Measurements from ENCODE around the gene SRXN1.

The SRXN1 gene

GRCh38 chr20:671252-672030 is 18.4 kb upstream of the SRXN1 start:
- TF ChIP-seq Cebpa-rat (IDR thresholded peaks at IDR 0.05) = no peak
- Histone ChIP-seq H3K9ac (peak overlapping the region in 2 of 11 experiments; percentile 4 to 11; a peak in 1 of 22 replicates), H3K27ac (no peak overlapping the region), H3K36me3 (no peaks in the 10 kb centered on the region), H3K4me1 (peaks cover 65 to 98% (median 86%) of the 10 kb centered on the region in 10 experiments), H4K20me1 (peaks cover 0 to 54% (median 29%) of the 10 kb centered on the region in 11 experiments; a peak in 16 of 22 replicates), H3K9me3 (replicated peaks in 1 of 11) (no peaks in the 10 kb centered on the region), H3K4me3 (no peak overlapping the region; a peak in 1 of 20 replicates), H3K4me2 (peak overlapping the region; percentile 72 to 91 (median 83)), H3K27me3 (peaks cover 32 to 44% (median 38%) of the 10 kb centered on the region in 11 experiments)

GRCh38 chr20:669573-669972 is 16.6 kb upstream of the SRXN1 start:
- H3K27me3 ChIP-seq = peaks cover 25 to 37% (median 32%) of the 10 kb centered on the region in 11 experiments
- peaks cover 0 to 36% (median 15%) of the 10 kb centered on the region in 11 experiments; a peak in 12 of 22 replicates for H4K20me1 ChIP-seq
- no peak overlapping the region; a peak in 2 of 20 replicates for H3K4me3 ChIP-seq
- H3K9ac ChIP-seq = peak overlapping the region in 6 of 11 experiments; percentile 15 to 53 (median 40); a peak in 7 of 22 replicates
- H3K4me1 ChIP-seq = peaks cover 47 to 93% (median 80%) of the 10 kb centered on the region in 10 experiments
- peak overlapping the region; percentile 72 to 91 (median 83) for H3K4me2 ChIP-seq
- H3K9me3 ChIP-seq (replicated peaks in 1 of 11) = no peaks in the 10 kb centered on the region
- no peaks in the 10 kb centered on the region for H3K36me3 ChIP-seq
- H3K27ac ChIP-seq = peak overlapping the region in 4 of 11 experiments; percentile 25 to 44 (median 33); a peak in 6 of 22 replicates
- no peak for TF ChIP-seq Cebpa-rat (IDR thresholded peaks at IDR 0.05)

- no peak overlapping the region for H3K9ac ChIP-seq
- H3K4me3 ChIP-seq = no peak overlapping the region
- peak overlapping the region in 10 of 11 experiments; percentile 43 to 73 (median 63); a peak in 21 of 22 replicates for H3K4me2 ChIP-seq
- no peak for TF ChIP-seq Cebpa-rat (IDR thresholded peaks at IDR 0.05)
- H3K9me3 ChIP-seq (replicated peaks in 1 of 11) = no peaks in the 10 kb centered on the region
- H3K4me1 ChIP-seq = peaks cover 45 to 84% (median 75%) of the 10 kb centered on the region in 10 experiments
- H4K20me1 ChIP-seq = peaks cover 0 to 26% (median 8%) of the 10 kb centered on the region in 11 experiments; a peak in 9 of 22 replicates
- H3K36me3 ChIP-seq = no peaks in the 10 kb centered on the region
- peaks cover 23 to 36% (median 31%) of the 10 kb centered on the region in 11 experiments for H3K27me3 ChIP-seq
- no peak overlapping the region for H3K27ac ChIP-seq
Observed at GRCh38 chr20:668638-669037, 15.6 kb upstream of the SRXN1 start.

GRCh38 chr20:668050-668449 is 15.1 kb upstream of the SRXN1 start:
- Histone ChIP-seq H3K4me3 (no peak overlapping the region), H3K4me1 (peaks cover 50 to 83% (median 76%) of the 10 kb centered on the region in 10 experiments), H3K27me3 (peaks cover 23 to 36% (median 31%) of the 10 kb centered on the region in 11 experiments), H3K4me2 (peak overlapping the region in 10 of 11 experiments; percentile 43 to 73 (median 63); a peak in 13 of 22 replicates), H3K27ac (no peak overlapping the region), H3K36me3 (no peaks in the 10 kb centered on the region), H4K20me1 (peaks cover 0 to 21% (median 7%) of the 10 kb centered on the region in 11 experiments; a peak in 5 of 22 replicates), H3K9me3 (replicated peaks in 1 of 11) (no peaks in the 10 kb centered on the region), H3K9ac (no peak overlapping the region)
- no peak for TF ChIP-seq Cebpa-rat (IDR thresholded peaks at IDR 0.05)

GRCh38 chr20:667351-668034 is 14.5 kb upstream of the SRXN1 start:
- peaks cover 25 to 37% (median 31%) of the 10 kb centered on the region in 11 experiments for H3K27me3 ChIP-seq
- H3K9me3 ChIP-seq (replicated peaks in 1 of 11) = no peaks in the 10 kb centered on the region
- H3K27ac ChIP-seq = no peak overlapping the region
- peaks cover 0 to 21% (median 7%) of the 10 kb centered on the region in 11 experiments; a peak in 5 of 22 replicates for H4K20me1 ChIP-seq
- peaks cover 51 to 85% (median 77%) of the 10 kb centered on the region in 10 experiments for H3K4me1 ChIP-seq
- H3K4me3 ChIP-seq = no peak overlapping the region
- no peak for TF ChIP-seq Cebpa-rat (IDR thresholded peaks at IDR 0.05)
- H3K36me3 ChIP-seq = no peaks in the 10 kb centered on the region
- no peak overlapping the region for H3K9ac ChIP-seq
- peak overlapping the region in 8 of 11 experiments; percentile 0 to 73 (median 63); a peak in 12 of 22 replicates for H3K4me2 ChIP-seq

GRCh38 chr20:666877-667276 is 13.9 kb upstream of the SRXN1 start:
- Histone ChIP-seq H3K27me3 (peaks cover 25 to 33% (median 28%) of the 10 kb centered on the region in 11 experiments), H3K9me3 (replicated peaks in 1 of 11) (no peaks in the 10 kb centered on the region), H3K4me1 (peaks cover 51 to 85% (median 77%) of the 10 kb centered on the region in 10 experiments), H3K36me3 (no peaks in the 10 kb centered on the region), H3K4me3 (no peak overlapping the region), H3K9ac (no peak overlapping the region), H4K20me1 (peaks cover 0 to 20% (median 7%) of the 10 kb centered on the region in 11 experiments; a peak in 5 of 22 replicates), H3K27ac (no peak overlapping the region), H3K4me2 (peak overlapping the region in 8 of 11 experiments; percentile 0 to 73 (median 63); a peak in 8 of 22 replicates)
- no peak for TF ChIP-seq Cebpa-rat (IDR thresholded peaks at IDR 0.05)

GRCh38 chr20:665276-665675 is 12.3 kb upstream of the SRXN1 start:
- H3K4me3 ChIP-seq = no peak overlapping the region
- H3K9ac ChIP-seq = 0 out of 22 replicates have a peak overlapping the region, but pooled peaks of 1 of the 11 experiments have one; percentile 7
- TF ChIP-seq Cebpa-rat (IDR thresholded peaks at IDR 0.05) = no peak
- peaks cover 24 to 31% (median 28%) of the 10 kb centered on the region in 11 experiments for H3K27me3 ChIP-seq
- H3K9me3 ChIP-seq (replicated peaks in 1 of 11) = no peaks in the 10 kb centered on the region
- peak overlapping the region in 8 of 11 experiments; percentile 13 to 54 (median 40); a peak in 11 of 22 replicates for H3K4me2 ChIP-seq
- peaks cover 51 to 85% (median 77%) of the 10 kb centered on the region in 10 experiments for H3K4me1 ChIP-seq
- peaks cover 0 to 9% (median 4%) of the 10 kb centered on the region in 11 experiments; a peak in 4 of 22 replicates for H4K20me1 ChIP-seq
- H3K36me3 ChIP-seq = no peaks in the 10 kb centered on the region
- H3K27ac ChIP-seq = no peak overlapping the region

- H4K20me1 ChIP-seq = peaks cover 0 to 4% (median 0%) of the 10 kb centered on the region in 11 experiments; a peak in 3 of 22 replicates
- peaks cover 51 to 85% (median 77%) of the 10 kb centered on the region in 10 experiments for H3K4me1 ChIP-seq
- H3K36me3 ChIP-seq = no peaks in the 10 kb centered on the region
- H3K27ac ChIP-seq = no peak overlapping the region
- H3K4me3 ChIP-seq = no peak overlapping the region
- H3K9ac ChIP-seq = no peak overlapping the region
- 0 out of 22 replicates have a peak overlapping the region, but pooled peaks of 1 of the 11 experiments have one; percentile 39 for H3K4me2 ChIP-seq
- TF ChIP-seq Cebpa-rat (IDR thresholded peaks at IDR 0.05) = no peak
- no peaks in the 10 kb centered on the region for H3K9me3 ChIP-seq (replicated peaks in 1 of 11)
- peaks cover 24 to 31% (median 28%) of the 10 kb centered on the region in 11 experiments for H3K27me3 ChIP-seq
Observed at GRCh38 chr20:664576-664975, 11.6 kb upstream of the SRXN1 start.

Measured in BLaER1 treated with 17β-estradiol and CSF1 and Interleukin-3, amounts not matched to agents 10 nM and 100 nM (cell line).